HepG2 (cell line): ENCODE results near the gene CD300A. TPM values are rescaled to one million over a fixed set of nuclear protein-coding genes. Genes with fewer than 3 reads are reported as not detected.

Source experiments
- BORCS8-MEF2B ChIP-seq: sonication (generic); formaldehyde crosslinking; IDR thresholded peaks from 2 replicates; pipeline ENCODE4 v1.8.0; 2022; ENCODE audit warnings: mild to moderate bottlenecking, missing genetic modification reagents
- CERS6 ChIP-seq: sonication (generic); formaldehyde crosslinking; IDR thresholded peaks from 2 replicates; pipeline ENCODE4 v1.5.0; 2020; ENCODE audit warnings: missing genetic modification reagents
- FOXK2 ChIP-seq: fragments of 450-650 bp; IDR thresholded peaks from 2 replicates; pipeline ENCODE4 v1.6.1; 2016
- HOXA3 ChIP-seq: sonication (generic); formaldehyde crosslinking; IDR thresholded peaks from 2 replicates; pipeline ENCODE4 v1.5.0; 2020; ENCODE audit warnings: missing genetic modification reagents
- IRF9 ChIP-seq: sonication (generic); formaldehyde crosslinking; IDR thresholded peaks from 2 replicates; pipeline ENCODE4 v1.8.0; 2022; ENCODE audit warnings: missing genetic modification reagents, mild to moderate bottlenecking, borderline replicate concordance
- KAT7 ChIP-seq: IDR thresholded peaks from 2 replicates; pipeline ENCODE4 v1.6.1; 2018; ENCODE audit warnings: borderline replicate concordance, missing compliant biosample characterization
- KAT8 ChIP-seq: IDR thresholded peaks from 2 replicates; pipeline ENCODE4 v1.6.1; 2016; ENCODE audit warnings: missing genetic modification reagents, missing compliant biosample characterization
- KDM6A ChIP-seq: IDR thresholded peaks from 2 replicates; pipeline ENCODE4 v1.6.1; 2016; ENCODE audit warnings: low read depth
- LCORL ChIP-seq, 2 experiments: fragments of 450-650 bp in 1 of 2; sonication (generic) in 1 of 2; formaldehyde crosslinking in 1 of 2; IDR thresholded peaks; 2 replicates each; pipeline versions ENCODE4 v1.5.0 to v1.6.1; 2017 to 2020; ENCODE audit warnings: antibody characterized with exemption in 1 of 2, missing genetic modification reagents in 1 of 2
- NCOA1 ChIP-seq: sonication (generic); formaldehyde crosslinking; IDR thresholded peaks from 2 replicates; pipeline ENCODE4 v1.9.0; 2021; ENCODE audit warnings: missing genetic modification reagents
- NKX3-1 ChIP-seq: sonication (generic); formaldehyde crosslinking; IDR thresholded peaks from 2 replicates; pipeline ENCODE4 v1.5.0; 2020; ENCODE audit warnings: missing genetic modification reagents
- NRL ChIP-seq: sonication (generic); formaldehyde crosslinking; IDR thresholded peaks from 2 replicates; pipeline ENCODE4 v1.5.0; 2020; ENCODE audit warnings: missing genetic modification reagents, mild to moderate bottlenecking, moderate library complexity, borderline replicate concordance
- PAWR ChIP-seq: sonication (generic); formaldehyde crosslinking; IDR thresholded peaks from 2 replicates; pipeline ENCODE4 v1.4.0; 2020; ENCODE audit warnings: missing genetic modification reagents, mild to moderate bottlenecking, borderline replicate concordance
- REPIN1 ChIP-seq: sonication (generic); formaldehyde crosslinking; IDR thresholded peaks from 2 replicates; pipeline ENCODE4 v1.8.0; 2022; ENCODE audit warnings: missing genetic modification reagents, low read depth, mild to moderate bottlenecking, borderline replicate concordance
- SSRP1 ChIP-seq: IDR thresholded peaks from 2 replicates; pipeline ENCODE4 v1.6.1; 2016; ENCODE audit warnings: control low read depth
- ZFP41 ChIP-seq: sonication (generic); formaldehyde crosslinking; IDR thresholded peaks from 2 replicates; pipeline ENCODE4 v1.4.0; 2020; ENCODE audit warnings: mild to moderate bottlenecking, missing genetic modification reagents, borderline replicate concordance
- ZNF225 ChIP-seq: sonication (generic); formaldehyde crosslinking; IDR thresholded peaks from 2 replicates; pipeline ENCODE4 v1.4.0; 2020; ENCODE audit warnings: mild to moderate bottlenecking, missing genetic modification reagents
- ZNF263 ChIP-seq: sonication (generic); formaldehyde crosslinking; IDR thresholded peaks from 2 replicates; pipeline ENCODE4 v1.4.0; 2020; ENCODE audit warnings: missing genetic modification reagents
- ZNF652 ChIP-seq: IDR thresholded peaks from 2 replicates; pipeline ENCODE4 v1.6.1; 2016; ENCODE audit warnings: low read depth, borderline replicate concordance
- ZNF678 ChIP-seq: sonication (generic); formaldehyde crosslinking; IDR thresholded peaks from 2 replicates; pipeline ENCODE4 v1.4.0; 2020; ENCODE audit warnings: mild to moderate bottlenecking, missing genetic modification reagents
- ZNF775 ChIP-seq: sonication (generic); formaldehyde crosslinking; IDR thresholded peaks from 2 replicates; pipeline ENCODE4 v1.4.0; 2020; ENCODE audit warnings: missing genetic modification reagents, mild to moderate bottlenecking, moderate library complexity, borderline replicate concordance
- ZNF777 ChIP-seq: sonication (generic); formaldehyde crosslinking; IDR thresholded peaks from 2 replicates; pipeline ENCODE4 v1.4.0; 2020; ENCODE audit warnings: missing genetic modification reagents
- polyA plus RNA-seq, 8 experiments: library from polyadenylated mRNA; depleted of rRNA in 3 of 8; stranded (reverse) in 7 of 8; unstranded in 1 of 8; fragments of >200 nt; fragmentation: Illumina TruSeq in 4 of 8; extraction: Trizol in 4 of 8; gene quantifications; 2 replicates each; pipeline versions ENCODE4 v1.2.1 to v1.2.3, GENCODE V29; 2011 to 2016; ENCODE audit warnings: low read depth in 4 of 8, missing spikeins in 1 of 8, mixed read lengths in 1 of 8; ENCODE audit not compliant: insufficient read depth in 1 of 8
- total RNA-seq, 5 experiments: library from RNA; depleted of rRNA; stranded (reverse); fragments of >200 nt; fragmentation: Illumina TruSeq; extraction: Trizol; gene quantifications; 2 replicates each; pipeline ENCODE4 v1.2.3, GENCODE V29; 2016; ENCODE audit warnings: low read depth in 1 of 5
- TF ChIP-seq, protein P1 (sequence below): sonication (generic); formaldehyde crosslinking; IDR thresholded peaks from 2 replicates; pipeline ENCODE4 v1.4.0; 2020; ENCODE audit warnings: missing genetic modification reagents, borderline replicate concordance
- TF ChIP-seq, protein P2 (sequence below): sonication (generic); IDR thresholded peaks from 2 replicates; pipeline ENCODE4 v1.6.1; 2016; ENCODE audit warnings: low read depth, borderline replicate concordance

CD300A gene
- total and polyA plus RNA-seq, 2 of the 13 experiments (the other 11 are each of a cell fraction or from before 2014, with no cell fraction given) = not detected

DNA sequence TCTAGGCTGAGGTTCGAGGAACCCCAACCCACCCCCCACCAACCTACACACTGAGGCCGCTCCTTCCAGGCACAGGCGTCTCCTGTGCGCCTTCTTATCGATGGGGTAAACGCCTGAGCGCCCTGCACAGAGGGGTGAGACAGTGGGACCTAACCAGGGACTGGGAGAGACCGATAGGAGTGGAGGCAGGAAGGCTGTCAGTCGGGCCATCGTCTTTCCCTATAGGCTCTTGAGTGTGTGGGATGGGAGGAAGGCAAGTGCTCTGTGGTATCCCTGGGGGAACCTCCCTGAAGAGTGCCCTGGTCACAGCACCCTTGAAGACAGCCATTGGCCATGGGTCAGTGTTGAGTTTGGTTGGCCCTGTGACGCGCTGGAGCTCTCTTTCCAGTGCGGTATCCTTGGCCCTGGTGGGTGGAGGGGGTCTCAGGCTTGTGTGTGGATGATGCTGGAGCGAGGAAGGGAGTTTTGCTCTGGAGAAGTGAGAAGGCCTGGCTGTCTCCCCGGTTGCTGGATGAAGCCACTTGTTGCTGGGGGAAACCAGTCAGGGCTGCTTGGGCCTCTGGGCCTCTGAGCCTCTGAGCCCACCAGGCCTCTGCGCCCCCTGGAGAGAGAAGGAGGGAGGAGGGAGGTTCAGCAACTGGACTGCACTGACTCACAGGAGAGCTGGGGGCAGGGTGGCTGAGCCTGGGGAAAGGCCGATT, 32.9 kb upstream of the CD300A start (continued):
- 0 out of 2 replicates have a peak, but pooled peaks have one; percentile 36 for TF ChIP-seq CERS6
- peak; percentile 35; the same call in 1 of the 2 replicates for TF ChIP-seq HOXA3 (CRISPR knock-in tag)
- peak; percentile 30; the same call in 1 of the 2 replicates for TF ChIP-seq KAT8 (CRISPR knock-in tag)
- no peak for TF ChIP-seq LCORL (IDR thresholded peaks at IDR 0.05)
- TF ChIP-seq LCORL (CRISPR knock-in tag; IDR thresholded peaks at IDR 0.05) = 0 out of 2 replicates have a peak, but pooled peaks have one; percentile 9
- TF ChIP-seq ZNF652 (CRISPR knock-in tag) = 0 out of 2 replicates have a peak, but pooled peaks have one; percentile 22
- peak; percentile 51; the same call in 1 of the 2 replicates for TF ChIP-seq BORCS8-MEF2B (CRISPR knock-in tag)
- no peak for TF ChIP-seq FOXK2
- peak; percentile 52 for TF ChIP-seq NRL
- 0 out of 2 replicates have a peak, but pooled peaks have one; percentile 57 for TF ChIP-seq ZNF225 (CRISPR knock-in tag)
- 0 out of 2 replicates have a peak, but pooled peaks have one; percentile 51 for TF ChIP-seq ZNF777 (CRISPR knock-in tag)
- peak; percentile 18; the same call in 1 of the 2 replicates for TF ChIP-seq REPIN1 (CRISPR knock-in tag)
- no peak for TF ChIP-seq IRF9 (CRISPR knock-in tag)
- TF ChIP-seq NKX3-1 = 0 out of 2 replicates have a peak, but pooled peaks have one; percentile 23
- TF ChIP-seq ZFP41 (CRISPR knock-in tag) = no peak
- TF ChIP-seq SSRP1 (CRISPR knock-in tag) = peak; percentile 71; the same call in 1 of the 2 replicates
- peak; percentile 71; the same call in 1 of the 2 replicates for TF ChIP-seq KAT7 (CRISPR knock-in tag)
- TF ChIP-seq ZNF263 (CRISPR knock-in tag) = peak; percentile 42
- TF ChIP-seq, protein P1, sequence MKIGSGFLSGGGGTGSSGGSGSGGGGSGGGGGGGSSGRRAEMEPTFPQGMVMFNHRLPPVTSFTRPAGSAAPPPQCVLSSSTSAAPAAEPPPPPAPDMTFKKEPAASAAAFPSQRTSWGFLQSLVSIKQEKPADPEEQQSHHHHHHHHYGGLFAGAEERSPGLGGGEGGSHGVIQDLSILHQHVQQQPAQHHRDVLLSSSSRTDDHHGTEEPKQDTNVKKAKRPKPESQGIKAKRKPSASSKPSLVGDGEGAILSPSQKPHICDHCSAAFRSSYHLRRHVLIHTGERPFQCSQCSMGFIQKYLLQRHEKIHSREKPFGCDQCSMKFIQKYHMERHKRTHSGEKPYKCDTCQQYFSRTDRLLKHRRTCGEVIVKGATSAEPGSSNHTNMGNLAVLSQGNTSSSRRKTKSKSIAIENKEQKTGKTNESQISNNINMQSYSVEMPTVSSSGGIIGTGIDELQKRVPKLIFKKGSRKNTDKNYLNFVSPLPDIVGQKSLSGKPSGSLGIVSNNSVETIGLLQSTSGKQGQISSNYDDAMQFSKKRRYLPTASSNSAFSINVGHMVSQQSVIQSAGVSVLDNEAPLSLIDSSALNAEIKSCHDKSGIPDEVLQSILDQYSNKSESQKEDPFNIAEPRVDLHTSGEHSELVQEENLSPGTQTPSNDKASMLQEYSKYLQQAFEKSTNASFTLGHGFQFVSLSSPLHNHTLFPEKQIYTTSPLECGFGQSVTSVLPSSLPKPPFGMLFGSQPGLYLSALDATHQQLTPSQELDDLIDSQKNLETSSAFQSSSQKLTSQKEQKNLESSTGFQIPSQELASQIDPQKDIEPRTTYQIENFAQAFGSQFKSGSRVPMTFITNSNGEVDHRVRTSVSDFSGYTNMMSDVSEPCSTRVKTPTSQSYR (CRISPR knock-in tag) = peak; percentile 66
- TF ChIP-seq ZNF678 = no peak
- TF ChIP-seq, protein P2, sequence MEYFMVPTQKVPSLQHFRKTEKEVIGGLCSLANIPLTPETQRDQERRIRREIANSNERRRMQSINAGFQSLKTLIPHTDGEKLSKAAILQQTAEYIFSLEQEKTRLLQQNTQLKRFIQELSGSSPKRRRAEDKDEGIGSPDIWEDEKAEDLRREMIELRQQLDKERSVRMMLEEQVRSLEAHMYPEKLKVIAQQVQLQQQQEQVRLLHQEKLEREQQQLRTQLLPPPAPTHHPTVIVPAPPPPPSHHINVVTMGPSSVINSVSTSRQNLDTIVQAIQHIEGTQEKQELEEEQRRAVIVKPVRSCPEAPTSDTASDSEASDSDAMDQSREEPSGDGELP = peak; percentile 30; the same call in 1 of the 2 replicates
- TF ChIP-seq PAWR = no peak
- TF ChIP-seq KDM6A (CRISPR knock-in tag) = no peak
- TF ChIP-seq NCOA1 = no peak
- peak; percentile 18; the same call in 1 of the 2 replicates for TF ChIP-seq ZNF775 (CRISPR knock-in tag)
